IMR-90 (cell line): ENCODE measurements around the gene PCBP3. TPM values are rescaled to one million over a fixed set of nuclear protein-coding genes. Genes with fewer than 3 reads are reported as not detected.

Experiments
- ATAC-seq: fragments of 200-7000 bp; cut with Tn5 transposase; 2 replicates; pipeline ENCODE4 v1.9.1; 2020; ENCODE audit warnings: low read depth, mild to moderate bottlenecking, moderate library complexity
- BruUV-seq: library from RNA; stranded (reverse); fragments of 400-500 nt; replicated peaks from 2 replicates; lab custom pipeline; 2021; lab: Mats Ljungman, UMichigan
- CTCF ChIA-PET: fragments of 300-600 bp; formaldehyde crosslinking; extraction: SDS; loops from one replicate; lab custom pipeline; 2021; ENCODE audit warnings: antibody characterized with exemption; lab: Yijun Ruan, JAX
- POLR2A ChIA-PET: fragments of 300-600 bp; sonication (Branson Sonifier 250); formaldehyde crosslinking; loops from one replicate; lab custom pipeline; 2022; ENCODE audit warnings: antibody characterized with exemption; ENCODE audit not compliant: unreplicated experiment; lab: Charles Lee
- DNase-seq: peaks from one replicate; pipeline ENCODE4 v3.0.0; 2013
- H2AFZ ChIP-seq: replicated peaks from 2 replicates; pipeline ENCODE3; 2013; ENCODE audit warnings: low read length, mild to moderate bottlenecking; ENCODE audit not compliant: poor library complexity
- H2AK5ac ChIP-seq: 2 replicates; pipeline ENCODE4 v1.6.1; 2013; ENCODE audit warnings: low read depth, low read length, inconsistent platforms
- H2AK9ac ChIP-seq: replicated peaks from 2 replicates; pipeline ENCODE3; 2013; ENCODE audit warnings: mild to moderate bottlenecking, low read depth, low read length, moderate library complexity; ENCODE audit not compliant: poor library complexity
- H2BK120ac ChIP-seq: 2 replicates; pipeline ENCODE4 v1.6.1; 2013; ENCODE audit warnings: low read depth, low read length, inconsistent platforms
- H2BK15ac ChIP-seq: 3 replicates; pipeline ENCODE4 v1.6.1; 2013; ENCODE audit warnings: low read depth, low read length, inconsistent platforms
- H2BK20ac ChIP-seq: 2 replicates; pipeline ENCODE4 v1.6.1; 2013; ENCODE audit warnings: low read depth, mild to moderate bottlenecking, inconsistent platforms, low read length, moderate library complexity
- H2BK5ac ChIP-seq: 2 replicates; pipeline ENCODE4 v1.6.1; 2013; ENCODE audit warnings: mild to moderate bottlenecking, low read depth, low read length, inconsistent platforms; ENCODE audit not compliant: poor library complexity, severe bottlenecking
- H3K14ac ChIP-seq: replicated peaks from 2 replicates; pipeline ENCODE4 v1.6.1; 2013; ENCODE audit warnings: low read depth, low read length, inconsistent platforms
- H3K18ac ChIP-seq: 2 replicates; pipeline ENCODE4 v1.6.1; 2013; ENCODE audit warnings: low read depth, low read length, control low read depth
- H3K23ac ChIP-seq: 2 replicates; pipeline ENCODE4 v1.6.1; 2013; ENCODE audit warnings: low read depth, low read length, inconsistent platforms
- H3K27ac ChIP-seq: 2 replicates; pipeline ENCODE4 v1.5.1; 2013; ENCODE audit warnings: mild to moderate bottlenecking, control low read depth, low read length; ENCODE audit not compliant: insufficient read depth
- H3K27me3 ChIP-seq: 2 replicates; pipeline ENCODE4 v1.6.1; 2013; ENCODE audit warnings: low read length; ENCODE audit not compliant: control insufficient read depth, insufficient read depth
- H3K36me3 ChIP-seq: 2 replicates; pipeline ENCODE4 v1.6.1; 2013; ENCODE audit warnings: low read length, mixed read lengths; ENCODE audit not compliant: control insufficient read depth, insufficient read depth
- H3K4ac ChIP-seq: 2 replicates; pipeline ENCODE4 v1.6.1; 2013; ENCODE audit warnings: low read depth, low read length, inconsistent platforms
- H3K4me1 ChIP-seq: 2 replicates; pipeline ENCODE4 v1.6.1; 2013; ENCODE audit warnings: low read length, mixed read lengths; ENCODE audit not compliant: control insufficient read depth, insufficient read depth
- H3K4me2 ChIP-seq: 2 replicates; pipeline ENCODE4 v1.6.1; 2013; ENCODE audit warnings: low read depth, mild to moderate bottlenecking, control low read depth, low read length, moderate library complexity
- H3K4me3 ChIP-seq: 2 replicates; pipeline ENCODE4 v1.5.1; 2013; ENCODE audit warnings: low read depth, mild to moderate bottlenecking, control low read depth, low read length, moderate library complexity; ENCODE audit not compliant: insufficient read depth
- H3K56ac ChIP-seq: 2 replicates; pipeline ENCODE4 v1.6.1; 2013; ENCODE audit warnings: low read length, inconsistent platforms; ENCODE audit not compliant: insufficient read depth; ENCODE audit errors: extremely low read depth
- H3K79me1 ChIP-seq, 2 experiments: 2 replicates each; pipeline ENCODE4 v1.6.1; 2013; ENCODE audit warnings: low read length in 2 of 2, inconsistent platforms in 1 of 2, low read depth in 1 of 2
- H3K9ac ChIP-seq: 2 replicates; pipeline ENCODE4 v1.6.1; 2013; ENCODE audit warnings: low read depth, low read length, control low read depth
- H3K9me1 ChIP-seq: 2 replicates; pipeline ENCODE4 v1.6.1; 2013; ENCODE audit warnings: low read length, inconsistent platforms; ENCODE audit not compliant: insufficient read depth
- H3K9me3 ChIP-seq: 2 replicates; pipeline ENCODE4 v1.6.1; 2013; ENCODE audit warnings: low read length; ENCODE audit not compliant: control insufficient read depth, insufficient read depth
- H4K20me1 ChIP-seq: 2 replicates; pipeline ENCODE4 v1.6.1; 2013; ENCODE audit warnings: low read length, inconsistent platforms; ENCODE audit not compliant: insufficient read depth
- H4K5ac ChIP-seq: 2 replicates; pipeline ENCODE4 v1.6.1; 2013; ENCODE audit warnings: mild to moderate bottlenecking, low read depth, low read length, control low read depth
- H4K8ac ChIP-seq, 2 experiments: 2 replicates each; pipeline ENCODE4 v1.6.1; 2013; ENCODE audit warnings: low read depth in 2 of 2, low read length in 2 of 2, control low read depth in 1 of 2, inconsistent platforms in 1 of 2
- H4K91ac ChIP-seq: 2 replicates; pipeline ENCODE4 v1.6.1; 2013; ENCODE audit warnings: low read depth, low read length, inconsistent platforms; ENCODE audit not compliant: insufficient read depth
- BHLHE40 ChIP-seq: fragments of 150-350 bp; IDR thresholded peaks from 2 replicates; pipeline ENCODE4 v1.6.1; 2016; ENCODE audit warnings: mild to moderate bottlenecking, low read depth, low read length
- CHD1 ChIP-seq: IDR thresholded peaks from 2 replicates; pipeline ENCODE4 v1.6.1; 2012; ENCODE audit warnings: low read depth, low read length, improper control_type of control experiment
- MAZ ChIP-seq: IDR thresholded peaks from 2 replicates; pipeline ENCODE4 v1.6.1; 2012; ENCODE audit warnings: low read depth, mild to moderate bottlenecking, low read length, improper control_type of control experiment, moderate library complexity, borderline replicate concordance
- WGBS, 2 experiments: methylation state at CpG; one replicate each; pipeline versions ENCODE4 v1.1.5 to v1.1.7; 2013; ENCODE audit warnings: missing lambda C conversion rate in 2 of 2; ENCODE audit not compliant: insufficient read length in 1 of 2; ENCODE audit errors: extremely low coverage in 2 of 2; 5-methylcytosine and 5-hydroxymethylcytosine counted together
- dilution Hi-C: fragments of 300-500 bp; cut with HindIII; formaldehyde crosslinking; loops from one replicate; pipeline ENCODE4 v1.14.3; 2018; ENCODE audit warnings: low sequenced_read_pairs; ENCODE audit not compliant: unreplicated experiment
- in situ Hi-C: fragments of 300-500 bp; cut with MboI; formaldehyde crosslinking; loops from 3 replicates; pipeline ENCODE4 v1.14.3; 2019; ENCODE audit warnings: low sequenced_read_pairs, inconsistent platforms, mixed read lengths
- intact Hi-C: fragments of 100-400 bp; cut with micrococcal nuclease; formaldehyde crosslinking; loops from 2 replicates; pipeline ENCODE4 v1.10.0; 2022
- polyA plus RNA-seq, 3 experiments: library from polyadenylated mRNA; depleted of rRNA; stranded (reverse); fragments of >200 nt; gene quantifications; 2 replicates each; pipeline ENCODE4 v1.2.3, GENCODE V29; 2012; ENCODE audit warnings: low replicate concordance in 1 of 3
- total RNA-seq: library from RNA; depleted of rRNA; stranded (reverse); fragments of >200 nt; gene quantifications from 2 replicates; pipeline ENCODE4 v1.2.3, GENCODE V29; 2012

Gene PCBP3
- total and polyA plus RNA-seq, 2 of the 4 experiments (the other 2 are of a cell fraction): 2.9 to 3.9 TPM

DNA sequence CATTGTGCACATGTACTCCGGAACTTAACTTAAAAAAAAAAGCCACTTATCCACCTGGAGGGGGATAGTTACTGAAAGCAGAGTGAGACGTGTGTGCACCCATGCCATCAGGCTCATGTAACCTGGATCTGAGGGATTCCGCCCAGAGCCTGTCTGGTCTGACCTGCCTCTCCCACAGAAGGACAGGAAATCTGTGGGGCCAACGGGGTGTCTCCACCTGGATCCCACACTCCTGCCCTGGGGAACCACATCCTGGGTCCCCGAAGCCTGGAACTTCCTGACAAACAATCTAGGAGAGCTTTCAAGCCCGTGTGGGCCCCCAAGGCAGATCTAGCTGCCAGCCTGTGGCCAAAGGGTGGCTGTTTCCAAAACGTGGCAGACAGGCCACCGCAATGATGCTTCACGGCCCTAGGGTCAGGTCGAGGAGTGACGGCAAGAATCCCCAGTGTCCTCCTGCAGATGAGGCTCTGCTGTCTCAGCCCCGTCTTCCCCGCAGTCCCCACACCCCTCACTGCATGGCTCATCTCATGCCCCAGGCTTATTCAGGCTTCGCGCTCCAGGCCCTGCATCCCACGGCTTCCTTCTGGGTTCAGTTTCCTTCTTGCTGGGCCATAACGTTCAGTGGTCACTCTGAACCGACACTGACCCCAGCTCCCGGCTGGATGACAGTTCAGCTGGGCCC is 21.0 kb upstream of the PCBP3 start:
- in situ Hi-C loops (no loop called here), intact Hi-C loops (no loop called here), dilution Hi-C loops (no loop called here)
- H4K5ac ChIP-seq: no peak overlapping the region
- H2BK15ac ChIP-seq: no peak overlapping the region
- BruUV-seq: no TSS peak
- no peak overlapping the region for H3K23ac ChIP-seq
- CTCF ChIA-PET: no interaction called here
- 68% methylated on average over 8 of the region's 19 CpGs; no CpG with 5 or more reads in 1 of the 2 experiments for WGBS, 2 experiments
- H3K4me3 ChIP-seq: no peak overlapping the region
- no peaks in the 10 kb centered on the region; the same call in 1 of the 2 replicates for H3K9me1 ChIP-seq
- no peak overlapping the region for H3K56ac ChIP-seq
- H2AK5ac ChIP-seq: no peak overlapping the region
- H3K36me3 ChIP-seq: no peaks in the 10 kb centered on the region
- no peak overlapping the region for H4K91ac ChIP-seq
- DNase-seq (no peak), ATAC-seq (no peak)
- H3K79me1 ChIP-seq: no peaks in the 10 kb centered on the region
- no peak overlapping the region for H3K14ac ChIP-seq
- no peak overlapping the region for H3K4ac ChIP-seq
- no peak overlapping the region for H2BK20ac ChIP-seq
- H3K4me2 ChIP-seq: no peak overlapping the region
- peaks cover 38% of the 10 kb centered on the region for H3K27me3 ChIP-seq
- TF ChIP-seq BHLHE40: no peak
- TF ChIP-seq CHD1: no peak
- TF ChIP-seq MAZ: no peak
- H3K4me1 ChIP-seq: peaks cover 6% of the 10 kb centered on the region; the same call in 1 of the 2 replicates
- POLR2A ChIA-PET: no interaction called here
- H4K8ac ChIP-seq: no peak overlapping the region
- peaks cover 4% of the 10 kb centered on the region; the same call in 1 of the 2 replicates for H4K20me1 ChIP-seq
- no peak overlapping the region for H2AK9ac ChIP-seq
- no peak overlapping the region for H3K9ac ChIP-seq
- H2AFZ ChIP-seq: no peak overlapping the region
- H3K27ac ChIP-seq: no peak overlapping the region
- peaks cover 16% of the 10 kb centered on the region for H3K9me3 ChIP-seq
- H2BK5ac ChIP-seq: no peak overlapping the region
- no peak overlapping the region for H3K18ac ChIP-seq
- H2BK120ac ChIP-seq: no peak overlapping the region
